Ishikawa (cell line): ENCODE results near the gene FAM83F.

Experiments
- CEBPB ChIP-seq: IDR thresholded peaks from 2 replicates; pipeline ENCODE4 v1.6.1; 2012
- CREB1 ChIP-seq: IDR thresholded peaks from 2 replicates; pipeline ENCODE4 v1.6.1; 2012; ENCODE audit warnings: low read depth
- EGR1 ChIP-seq: IDR thresholded peaks from 2 replicates; pipeline ENCODE4 v1.6.1; 2012
- EP300 ChIP-seq: IDR thresholded peaks from 2 replicates; pipeline ENCODE4 v1.6.1; 2012; ENCODE audit warnings: borderline replicate concordance
- FOXM1 ChIP-seq: IDR thresholded peaks from 2 replicates; pipeline ENCODE4 v1.6.1; 2012; ENCODE audit warnings: low read depth, borderline replicate concordance
- MAX ChIP-seq: IDR thresholded peaks from 2 replicates; pipeline ENCODE4 v1.6.1; 2012
- NFIC ChIP-seq: IDR thresholded peaks from 2 replicates; pipeline ENCODE4 v1.6.1; 2012
- RAD21 ChIP-seq: IDR thresholded peaks from 2 replicates; pipeline ENCODE4 v1.6.1; 2012; ENCODE audit warnings: low read depth
- REST ChIP-seq: IDR thresholded peaks from 2 replicates; pipeline ENCODE4 v1.6.1; 2012; ENCODE audit warnings: low read depth, mild to moderate bottlenecking
- TAF1 ChIP-seq: IDR thresholded peaks from 2 replicates; pipeline ENCODE4 v1.6.1; 2012; ENCODE audit warnings: low read depth, mild to moderate bottlenecking
- TCF12 ChIP-seq: IDR thresholded peaks from 2 replicates; pipeline ENCODE4 v1.6.1; 2012; ENCODE audit warnings: low read depth
- TEAD4 ChIP-seq: IDR thresholded peaks from 2 replicates; pipeline ENCODE4 v1.6.1; 2012
- USF1 ChIP-seq: IDR thresholded peaks from 2 replicates; pipeline ENCODE4 v1.6.1; 2012
- YY1 ChIP-seq: IDR thresholded peaks from 2 replicates; pipeline ENCODE4 v1.6.1; 2012; ENCODE audit warnings: low read depth
- ZBTB7A ChIP-seq: IDR thresholded peaks from 2 replicates; pipeline ENCODE4 v1.6.1; 2012; ENCODE audit warnings: low read depth

FAM83F gene

GRCh38 chr22:40008726-40009291 is 14.1 kb downstream of the FAM83F start:
- TF ChIP-seq EP300, result no peak
- no peak for TF ChIP-seq TAF1
- no peak for TF ChIP-seq YY1
- no peak for TF ChIP-seq TCF12
- no peak for TF ChIP-seq USF1
- TF ChIP-seq TEAD4, result no peak
- no peak for TF ChIP-seq EGR1

- TF ChIP-seq CREB1 (no peak), MAX (no peak), CEBPB (no peak), EGR1 (no peak), RAD21 (no peak), ZBTB7A (no peak), YY1 (no peak), NFIC (no peak), TAF1 (no peak), EP300 (no peak), USF1 (no peak), FOXM1 (no peak), TCF12 (no peak), REST (no peak), TEAD4 (no peak)
These were observed 14.6 kb downstream of the FAM83F start for GRCh38 chr22:40009292-40009774.

- TF ChIP-seq YY1 (no peak), MAX (no peak), USF1 (no peak), CREB1 (no peak), EP300 (no peak), FOXM1 (no peak), NFIC (no peak), RAD21 (no peak), REST (no peak), EGR1 (no peak), TCF12 (no peak), TEAD4 (no peak), ZBTB7A (no peak), TAF1 (no peak)
These were observed 15.4 kb downstream of the FAM83F start for GRCh38 chr22:40009951-40010671.

- no peak for TF ChIP-seq MAX
These were observed 16.0 kb downstream of the FAM83F start for GRCh38 chr22:40010746-40011145.

GRCh38 chr22:40014667-40015248 is 20.0 kb downstream of the FAM83F start:
- no peak for TF ChIP-seq MAX
- TF ChIP-seq EGR1, result no peak
- no peak for TF ChIP-seq FOXM1
- no peak for TF ChIP-seq REST
- TF ChIP-seq TCF12, result no peak
- no peak for TF ChIP-seq TEAD4
- TF ChIP-seq CREB1, result no peak
- no peak for TF ChIP-seq NFIC
- TF ChIP-seq ZBTB7A, result no peak
- no peak for TF ChIP-seq CEBPB
- no peak for TF ChIP-seq USF1
- TF ChIP-seq EP300, result no peak
- TF ChIP-seq YY1, result no peak
- TF ChIP-seq TAF1, result no peak
- TF ChIP-seq RAD21, result no peak
